ENCODE measurements around the gene TUBB1.
A peak's percentile ranks its signal among the peaks of the same experiment; 100 is the strongest.

TUBB1 gene

DNA sequence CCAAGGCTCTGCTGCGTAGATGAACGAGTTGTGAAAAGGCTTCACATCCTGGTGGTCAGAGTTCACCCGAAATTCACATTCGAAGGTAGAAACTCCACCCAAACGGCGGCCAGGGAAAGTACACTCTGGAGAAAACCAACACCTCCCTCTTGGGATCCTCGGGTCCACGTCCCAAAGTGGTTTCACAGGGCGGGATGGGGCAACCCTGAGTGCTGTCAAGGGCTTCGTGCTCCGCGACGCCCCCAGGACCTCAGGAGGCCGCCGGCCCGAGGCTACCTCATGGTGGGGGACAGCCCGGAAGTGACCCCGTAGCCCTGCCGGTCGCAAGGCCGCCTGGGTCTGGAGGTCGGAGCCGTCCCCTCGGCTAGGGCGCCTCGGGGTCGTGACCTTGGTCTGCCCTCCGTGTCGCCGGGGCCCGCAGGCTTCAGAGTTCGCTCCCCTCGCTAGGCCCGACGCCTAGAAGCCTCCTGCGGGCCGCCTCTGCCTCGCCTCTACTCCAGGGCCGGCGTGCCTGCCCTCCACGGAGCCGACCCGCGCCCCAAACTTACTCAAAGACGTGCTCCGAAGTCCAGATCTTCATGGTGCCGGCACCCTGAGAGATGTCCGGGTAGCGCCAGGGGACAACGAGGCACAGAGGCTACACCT is 23.0 kb downstream of the TUBB1 start, which contains the start of gene PRELID3B:
TSS of gene PRELID3B (minus strand) at position 636 of the 645 bp plus-strand sequence. CDS start at position 580, 56 bp downstream.
- H3K4me3 ChIP-seq (ENCODE audit: low read depth, low read length), result peak within 1 kb of the TSS; percentile 86
- peak; percentile 60 for DNase-seq (ENCODE audit: low read depth)
- TF ChIP-seq, protein P1, sequence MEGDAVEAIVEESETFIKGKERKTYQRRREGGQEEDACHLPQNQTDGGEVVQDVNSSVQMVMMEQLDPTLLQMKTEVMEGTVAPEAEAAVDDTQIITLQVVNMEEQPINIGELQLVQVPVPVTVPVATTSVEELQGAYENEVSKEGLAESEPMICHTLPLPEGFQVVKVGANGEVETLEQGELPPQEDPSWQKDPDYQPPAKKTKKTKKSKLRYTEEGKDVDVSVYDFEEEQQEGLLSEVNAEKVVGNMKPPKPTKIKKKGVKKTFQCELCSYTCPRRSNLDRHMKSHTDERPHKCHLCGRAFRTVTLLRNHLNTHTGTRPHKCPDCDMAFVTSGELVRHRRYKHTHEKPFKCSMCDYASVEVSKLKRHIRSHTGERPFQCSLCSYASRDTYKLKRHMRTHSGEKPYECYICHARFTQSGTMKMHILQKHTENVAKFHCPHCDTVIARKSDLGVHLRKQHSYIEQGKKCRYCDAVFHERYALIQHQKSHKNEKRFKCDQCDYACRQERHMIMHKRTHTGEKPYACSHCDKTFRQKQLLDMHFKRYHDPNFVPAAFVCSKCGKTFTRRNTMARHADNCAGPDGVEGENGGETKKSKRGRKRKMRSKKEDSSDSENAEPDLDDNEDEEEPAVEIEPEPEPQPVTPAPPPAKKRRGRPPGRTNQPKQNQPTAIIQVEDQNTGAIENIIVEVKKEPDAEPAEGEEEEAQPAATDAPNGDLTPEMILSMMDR (IDR thresholded peaks at IDR 0.05; ENCODE audit: insufficient read depth, low read depth, low read length, missing control alignments), result no peak

DNA sequence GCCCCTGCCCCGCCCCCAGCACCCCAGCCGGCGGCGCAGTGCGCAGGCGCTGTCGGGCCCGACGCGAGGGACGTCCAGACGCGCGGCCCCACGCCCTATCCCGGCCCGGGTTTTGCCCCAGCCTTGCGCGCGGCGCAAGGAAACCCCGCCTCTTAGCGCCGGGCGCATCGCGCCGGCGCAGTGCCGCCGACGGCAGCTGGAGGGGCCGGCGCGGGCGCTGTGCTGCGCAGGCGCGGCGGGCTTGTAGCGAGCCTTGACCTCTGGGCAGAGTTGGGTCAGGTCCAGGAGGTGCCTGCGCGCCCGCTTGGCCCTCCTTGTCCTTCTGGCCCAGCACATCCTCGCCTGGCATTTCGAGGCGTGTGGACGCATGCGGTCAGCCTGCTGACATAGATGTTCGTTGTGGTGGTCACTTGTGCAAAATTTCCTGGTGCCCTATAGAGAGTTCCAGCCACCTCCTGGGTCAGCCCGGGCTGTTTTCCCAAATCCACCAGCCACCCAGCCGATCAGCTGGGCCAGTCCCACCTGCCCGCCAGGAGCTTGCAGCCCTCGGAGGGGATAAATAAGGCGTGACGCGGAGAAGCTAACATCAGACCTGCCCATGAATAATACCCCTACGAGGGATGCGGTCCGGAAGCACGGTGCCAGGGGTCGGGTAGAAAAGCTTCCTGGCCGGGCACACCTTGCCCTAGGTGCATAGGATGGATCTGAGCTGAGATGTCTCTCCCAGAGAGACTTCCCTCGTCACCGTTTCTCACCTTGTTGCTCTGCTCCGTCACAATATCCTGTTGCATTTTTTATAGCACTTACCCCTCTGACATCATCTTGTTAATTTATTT is 23.8 kb downstream of the TUBB1 start:
- H3K4me3 ChIP-seq (ENCODE audit: low read depth, low read length), result peak overlapping the region; percentile 86
- peak; percentile 98 for DNase-seq (ENCODE audit: low read depth)
- TF ChIP-seq, protein P1 (IDR thresholded peaks at IDR 0.05; ENCODE audit: insufficient read depth, low read depth, low read length, missing control alignments), result no peak

DNA sequence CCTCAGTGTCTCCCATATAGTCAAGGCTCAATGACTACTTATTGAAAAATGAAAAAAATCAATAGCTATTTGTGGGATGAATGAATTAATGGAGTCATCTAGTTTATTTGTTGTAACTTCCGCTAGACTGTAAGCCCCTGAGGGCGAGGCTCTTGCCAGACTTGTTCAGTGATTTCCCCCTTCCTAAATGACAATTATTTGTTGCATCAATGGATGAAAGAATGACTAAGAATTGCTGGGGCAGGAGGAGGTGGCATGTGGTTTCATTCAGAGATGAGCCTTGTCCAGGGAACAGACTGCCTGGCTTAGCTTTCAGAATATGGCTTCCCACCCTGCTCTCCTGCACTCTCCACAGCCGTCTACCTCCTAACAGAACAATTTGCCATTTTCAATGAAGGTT is 24.5 kb downstream of the TUBB1 start:
- no peak overlapping the region for H3K4me3 ChIP-seq (ENCODE audit: low read depth, low read length)
- DNase-seq (ENCODE audit: low read depth), result peak; percentile 21
- TF ChIP-seq, protein P1 (IDR thresholded peaks at IDR 0.05; ENCODE audit: insufficient read depth, low read depth, low read length, missing control alignments), result no peak

GRCh38 chr20:59044295-59044694 is 25.1 kb downstream of the TUBB1 start:
- TF ChIP-seq, protein P1 (IDR thresholded peaks at IDR 0.05; ENCODE audit: insufficient read depth, low read depth, low read length, missing control alignments), result no peak
- H3K4me3 ChIP-seq (ENCODE audit: low read depth, low read length), result no peak overlapping the region
- no peak for DNase-seq (ENCODE audit: low read depth)

DNA sequence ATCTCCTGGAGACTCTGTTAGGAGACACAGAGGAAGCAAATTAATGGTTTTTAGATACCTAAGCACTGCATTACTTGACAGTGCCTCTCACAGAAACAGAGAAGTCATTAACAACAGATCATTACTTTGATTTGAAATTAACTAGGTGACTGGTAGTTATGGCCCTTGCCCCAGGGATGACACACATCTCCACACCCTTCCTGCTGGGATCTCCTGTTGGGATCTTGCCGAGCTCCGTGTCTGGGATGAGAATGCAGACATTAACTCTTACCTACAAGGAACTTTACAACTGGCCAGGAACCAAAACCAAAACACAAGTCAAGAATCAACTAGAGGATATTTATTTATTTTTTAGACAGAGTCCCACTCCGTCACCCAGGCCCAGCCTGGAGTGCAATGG is 25.6 kb downstream of the TUBB1 start:
- no peak overlapping the region for H3K4me3 ChIP-seq (ENCODE audit: low read depth, low read length)
- TF ChIP-seq, protein P1 (IDR thresholded peaks at IDR 0.05; ENCODE audit: insufficient read depth, low read depth, low read length, missing control alignments), result no peak
- no peak for DNase-seq (ENCODE audit: low read depth)

- no peak overlapping the region for H3K4me3 ChIP-seq (ENCODE audit: low read depth, low read length)
- no peak for DNase-seq (ENCODE audit: low read depth)
- TF ChIP-seq, protein P1 (IDR thresholded peaks at IDR 0.05; ENCODE audit: insufficient read depth, low read depth, low read length, missing control alignments), result no peak
Observed at GRCh38 chr20:59046862-59047261, 27.6 kb downstream of the TUBB1 start.

Data from GM12865 (cell line).